ENCODE data around the gene ANXA1.
"Not testable (repeated sequence)": the region's sequence is repeated elsewhere in the genome, so short reads cannot be mapped to it uniquely, and the experiment has no call there.

DNA sequence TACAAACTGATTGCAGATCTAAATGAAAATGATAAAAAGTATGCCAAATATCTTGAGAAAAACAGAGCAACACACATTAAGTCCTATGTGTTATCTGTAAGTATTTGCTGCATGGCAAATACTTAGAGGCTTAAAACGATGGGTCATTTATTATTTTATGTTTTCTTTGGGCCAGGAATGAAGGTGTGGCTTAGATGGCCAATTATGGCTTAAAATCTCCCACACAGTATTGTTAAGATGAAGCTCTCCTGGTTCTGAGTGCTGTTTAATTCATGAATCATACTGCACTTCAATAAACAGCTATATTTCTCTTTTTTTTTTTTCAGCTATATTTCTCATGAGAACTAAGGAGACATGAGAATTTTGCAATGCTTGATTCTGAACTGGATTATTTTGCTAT lies 39.4 kb downstream of the ANXA1 start:
- TF ChIP-seq, protein P1, sequence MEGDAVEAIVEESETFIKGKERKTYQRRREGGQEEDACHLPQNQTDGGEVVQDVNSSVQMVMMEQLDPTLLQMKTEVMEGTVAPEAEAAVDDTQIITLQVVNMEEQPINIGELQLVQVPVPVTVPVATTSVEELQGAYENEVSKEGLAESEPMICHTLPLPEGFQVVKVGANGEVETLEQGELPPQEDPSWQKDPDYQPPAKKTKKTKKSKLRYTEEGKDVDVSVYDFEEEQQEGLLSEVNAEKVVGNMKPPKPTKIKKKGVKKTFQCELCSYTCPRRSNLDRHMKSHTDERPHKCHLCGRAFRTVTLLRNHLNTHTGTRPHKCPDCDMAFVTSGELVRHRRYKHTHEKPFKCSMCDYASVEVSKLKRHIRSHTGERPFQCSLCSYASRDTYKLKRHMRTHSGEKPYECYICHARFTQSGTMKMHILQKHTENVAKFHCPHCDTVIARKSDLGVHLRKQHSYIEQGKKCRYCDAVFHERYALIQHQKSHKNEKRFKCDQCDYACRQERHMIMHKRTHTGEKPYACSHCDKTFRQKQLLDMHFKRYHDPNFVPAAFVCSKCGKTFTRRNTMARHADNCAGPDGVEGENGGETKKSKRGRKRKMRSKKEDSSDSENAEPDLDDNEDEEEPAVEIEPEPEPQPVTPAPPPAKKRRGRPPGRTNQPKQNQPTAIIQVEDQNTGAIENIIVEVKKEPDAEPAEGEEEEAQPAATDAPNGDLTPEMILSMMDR (conservative IDR thresholded peaks at IDR 0.05; ENCODE audit: low read length): not testable (repeated sequence)
- TF ChIP-seq EZH2phosphoT487 (IDR thresholded peaks at IDR 0.05; ENCODE audit: borderline replicate concordance): not testable (repeated sequence)

Data from Loucy (cell line).